ENCODE data around the gene FERMT1.

GRCh38 chr20:6046432-6046831, 76.4 kb downstream of the FERMT1 start:
- TF ChIP-seq CTCF (conservative IDR thresholded peaks at IDR 0.05; ENCODE audit: low read length), result no peak
- no peak for TF ChIP-seq EZH2phosphoT487 (IDR thresholded peaks at IDR 0.05; ENCODE audit: borderline replicate concordance, low read depth, low read length)
